GM12878 (cell line): Measurements from ENCODE around the gene PCBP4. TPM values are rescaled to one million over a fixed set of nuclear protein-coding genes. Genes with fewer than 3 reads are reported as not detected.
A peak's percentile ranks its signal among the peaks of the same experiment; 100 is the strongest.

Experiments used
- ATAC-seq: fragments of 200-7000 bp; cut with Tn5 transposase; 3 replicates; pipeline ENCODE4 v1.9.1; 2020; ENCODE audit warnings: mild to moderate bottlenecking, moderate library complexity
- BruUV-seq: library from RNA; stranded (reverse); fragments of 400-500 nt; replicated peaks from 2 replicates; lab custom pipeline; 2021; lab: Mats Ljungman, UMichigan
- CTCF ChIA-PET: fragments of 300-600 bp; sonication (Branson Sonifier 250); formaldehyde crosslinking; extraction: SDS; loops from one replicate; lab custom pipeline; 2021; ENCODE audit warnings: inconsistent platforms; lab: Yijun Ruan, JAX
- POLR2A ChIA-PET: fragments of 350-600 bp; formaldehyde crosslinking; extraction: SDS; loops from one replicate; lab custom pipeline; 2021; ENCODE audit warnings: inconsistent platforms; lab: Charles Lee
- RAD21 ChIA-PET: fragments of 300-600 bp; sonication (Branson Sonifier 250); formaldehyde crosslinking; loops from one replicate; lab custom pipeline; 2023; ENCODE audit warnings: antibody characterized with exemption; ENCODE audit not compliant: unreplicated experiment; lab: Charles Lee
- SMC1A ChIA-PET: fragments of 300-600 bp; sonication (Branson Sonifier 250); formaldehyde crosslinking; loops from one replicate; lab custom pipeline; 2023; ENCODE audit not compliant: unreplicated experiment, uncharacterized antibody; lab: Charles Lee
- DNase-seq: peaks from one replicate; pipeline ENCODE4 v3.0.0-alpha.2; 2011; ENCODE audit warnings: low read depth, low spot score
- FAIRE-seq: peaks from 3 replicates; lab custom pipeline; 2011; peaks lifted over from hg19 to GRCh38; lab: Jason Lieb, UNC
- H2AFZ ChIP-seq: 2 replicates; pipeline ENCODE4 v1.6.0; 2011; ENCODE audit warnings: low read depth, low read length, control low read depth; ENCODE audit not compliant: control insufficient read depth
- H3K27ac ChIP-seq: 2 replicates; pipeline ENCODE4 v1.5.1; 2011; ENCODE audit warnings: control low read depth; ENCODE audit not compliant: control insufficient read depth, insufficient read depth
- H3K27me3 ChIP-seq, 2 experiments: replicated peaks in 1 of 2; 2 replicates each; pipeline versions ENCODE4 v1.6.0 to v1.6.1; 2011; ENCODE audit warnings: low read length in 1 of 2; ENCODE audit not compliant: control insufficient read depth in 2 of 2, insufficient read depth in 2 of 2
- H3K36me3 ChIP-seq, 2 experiments: 2 replicates each; pipeline ENCODE4 v1.5.1; 2011; ENCODE audit warnings: low read length in 1 of 2; ENCODE audit not compliant: control insufficient read depth in 2 of 2, insufficient read depth in 2 of 2
- H3K4me1 ChIP-seq: 2 replicates; pipeline ENCODE4 v1.6.1; 2011; ENCODE audit warnings: mild to moderate bottlenecking, low read length, moderate library complexity, mixed read lengths; ENCODE audit not compliant: control insufficient read depth, insufficient read depth
- H3K4me2 ChIP-seq: 2 replicates; pipeline ENCODE4 v1.6.0; 2011; ENCODE audit warnings: control low read depth; ENCODE audit not compliant: control insufficient read depth, insufficient read depth
- H3K4me3 ChIP-seq: fragments of 200-600 bp; sonication (generic); 2 replicates; pipeline ENCODE4 v1.5.1; 2016
- H3K79me2 ChIP-seq: 2 replicates; pipeline ENCODE4 v1.6.0; 2011; ENCODE audit warnings: low read length; ENCODE audit not compliant: control insufficient read depth, insufficient read depth
- H3K9ac ChIP-seq: 2 replicates; pipeline ENCODE4 v1.8.0; 2011; ENCODE audit warnings: low read length, control low read depth, mixed read lengths; ENCODE audit not compliant: control insufficient read depth, insufficient read depth
- H3K9me3 ChIP-seq: replicated peaks from 3 replicates; pipeline ENCODE4 v1.5.1; 2011; ENCODE audit warnings: mild to moderate bottlenecking, low read length; ENCODE audit not compliant: control insufficient read depth, insufficient read depth
- H4K20me1 ChIP-seq: 2 replicates; pipeline ENCODE4 v1.6.0; 2011; ENCODE audit not compliant: control insufficient read depth, insufficient read depth
- BACH1 ChIP-seq: fragments of 450-650 bp; IDR thresholded peaks from 2 replicates; pipeline ENCODE4 v1.6.1; 2017; ENCODE audit warnings: mild to moderate bottlenecking, borderline replicate concordance
- BHLHE40 ChIP-seq, 2 experiments: fragments of 450-650 bp in 1 of 2; IDR thresholded peaks; 2 replicates each; pipeline ENCODE4 v1.6.1; 2011 to 2017; ENCODE audit warnings: low read depth in 2 of 2, borderline replicate concordance in 1 of 2, improper control_type of control experiment in 1 of 2, low read length in 1 of 2, mild to moderate bottlenecking in 1 of 2
- CBX5 ChIP-seq: sonication (generic); IDR thresholded peaks from 2 replicates; pipeline ENCODE4 v1.6.1; 2016; ENCODE audit warnings: low read depth, moderate library complexity, mild to moderate bottlenecking, inconsistent platforms
- CEBPB ChIP-seq, 2 experiments: fragments of 150-350 bp in 1 of 2; IDR thresholded peaks; 2 replicates each; pipeline ENCODE4 v1.6.1; 2012 to 2014; ENCODE audit warnings: low read depth in 2 of 2, low read length in 2 of 2, borderline replicate concordance in 1 of 2, inconsistent platforms in 1 of 2
- GATAD2B ChIP-seq: fragments of 450-650 bp; conservative IDR thresholded peaks from 2 replicates; pipeline ENCODE4 v1.6.1; 2017; ENCODE audit warnings: low read depth, mild to moderate bottlenecking, moderate library complexity
- HDAC6 ChIP-seq: fragments of 200-600 bp; sonication (generic); IDR thresholded peaks from one replicate; pipeline ENCODE4 v1.8.0; 2017; ENCODE audit warnings: antibody characterized with exemption; ENCODE audit not compliant: unreplicated experiment
- HDGF ChIP-seq: fragments of 450-650 bp; IDR thresholded peaks from 2 replicates; pipeline ENCODE4 v1.6.1; 2016; ENCODE audit warnings: antibody characterized with exemption
- IKZF2 ChIP-seq, 2 experiments: fragments of 450-650 bp; IDR thresholded peaks; 2 replicates each; pipeline ENCODE4 v1.6.1; 2017; ENCODE audit warnings: mild to moderate bottlenecking in 2 of 2, moderate library complexity in 2 of 2
- NBN ChIP-seq: fragments of 450-650 bp; IDR thresholded peaks from 2 replicates; pipeline ENCODE4 v1.6.1; 2016
- NR2C2 ChIP-seq: IDR thresholded peaks from 2 replicates; pipeline ENCODE4 v1.6.1; 2011; ENCODE audit warnings: borderline replicate concordance, low read depth; ENCODE audit not compliant: control insufficient read depth, insufficient read length
- PAX5 ChIP-seq: IDR thresholded peaks from 2 replicates; pipeline ENCODE4 v1.6.1; 2011; ENCODE audit warnings: low read depth, low read length, borderline replicate concordance
- PAX8 ChIP-seq: fragments of 450-650 bp; IDR thresholded peaks from 2 replicates; pipeline ENCODE4 v1.6.1; 2017; ENCODE audit warnings: mild to moderate bottlenecking, moderate library complexity
- POLR2A ChIP-seq: IDR thresholded peaks from 2 replicates; pipeline ENCODE4 v1.6.1; 2011; ENCODE audit warnings: low read depth, mild to moderate bottlenecking, low read length
- SIN3A ChIP-seq: IDR thresholded peaks from 2 replicates; pipeline ENCODE4 v1.6.1; 2012; ENCODE audit warnings: low read depth, low read length, improper control_type of control experiment
- SMARCA5 ChIP-seq: fragments of 450-650 bp; IDR thresholded peaks from 2 replicates; pipeline ENCODE4 v1.6.1; 2017; ENCODE audit warnings: mild to moderate bottlenecking
- SUZ12 ChIP-seq: fragments of 200-600 bp; sonication (generic); IDR thresholded peaks from one replicate; pipeline ENCODE4 v1.6.1; 2018; ENCODE audit warnings: antibody characterized with exemption, mild to moderate bottlenecking; ENCODE audit not compliant: unreplicated experiment
- TAF1 ChIP-seq: IDR thresholded peaks from 2 replicates; pipeline ENCODE4 v1.6.1; 2011; ENCODE audit warnings: mild to moderate bottlenecking, low read depth, low read length, borderline replicate concordance
- TCF3 ChIP-seq: IDR thresholded peaks from 2 replicates; pipeline ENCODE4 v1.6.1; 2012; ENCODE audit warnings: low read depth, mild to moderate bottlenecking, low read length, borderline replicate concordance; ENCODE audit not compliant: insufficient read depth
- ZBTB4 ChIP-seq: fragments of 450-650 bp; formaldehyde crosslinking; IDR thresholded peaks from 2 replicates; pipeline ENCODE4 v1.4.0; 2022; ENCODE audit warnings: mild to moderate bottlenecking, moderate library complexity
- WGBS: methylation state at CpG from one replicate; pipeline ENCODE4 v1.1.6; 2016; ENCODE audit warnings: low lambda C conversion rate; ENCODE audit not compliant: insufficient replicate concordance, insufficient coverage; ENCODE audit errors: missing lambda C conversion rate; 5-methylcytosine and 5-hydroxymethylcytosine counted together
- in situ Hi-C: fragments of 300-500 bp; cut with MboI; formaldehyde crosslinking; loops from 9 replicates; pipeline ENCODE4 v1.14.3; 2018; ENCODE audit warnings: mixed read lengths
- intact Hi-C: fragments of 100-400 bp; cut with micrococcal nuclease; formaldehyde crosslinking; loops from one replicate; pipeline ENCODE4 v1.14.2; 2022; ENCODE audit not compliant: unreplicated experiment
- polyA plus RNA-seq, 11 experiments: library from polyadenylated mRNA; depleted of rRNA in 4 of 11; unstranded in 6 of 11; stranded (reverse) in 5 of 11; fragments of >200 nt; fragmentation: Nextera tagmentation in 4 of 11; fragmentation: Illumina TruSeq in 1 of 11; extraction: Ambion mirVana in 4 of 11; extraction: Trizol in 1 of 11; gene quantifications; 1 replicate in 1 of 11; 2 replicates in 10 of 11; pipeline versions ENCODE4 v1.2.1 to v1.2.3, GENCODE V29; 2011 to 2016; ENCODE audit warnings: inconsistent platforms in 2 of 11, missing spikeins in 2 of 11, low read depth in 1 of 11
- total RNA-seq, 4 experiments: library from RNA; depleted of rRNA in 3 of 4; stranded (reverse); fragments of >200 nt in 3 of 4; fragmentation: Illumina TruSeq in 1 of 4; extraction: Trizol in 1 of 4; gene quantifications; 2 replicates each; pipeline versions ENCODE4 v1.2.1 to v1.2.3, GENCODE V29; 2013 to 2021

The PCBP4 gene
- total and polyA plus RNA-seq, 10 of the 15 experiments (the other 5 are each of a cell fraction or from before 2014, with no cell fraction given) = 0.05 to 14.5 (median 4.2) TPM

- TF ChIP-seq SMARCA5 = peak; percentile 21; the same call in 1 of the 2 replicates
- peak; percentile 81; the same call in 1 of the 2 replicates for TF ChIP-seq POLR2A
- no peak for TF ChIP-seq HDAC6
- TF ChIP-seq NR2C2 = no peak
- peak; percentile 35; the same call in 1 of the 2 replicates for TF ChIP-seq TAF1
- no peak for TF ChIP-seq CBX5
Measured at GRCh38 chr3:51982838-51983577, 15.8 kb upstream of the PCBP4 start, which contains the start of gene ACY1 (continued).

GRCh38 chr3:51982352-51982837, 15.1 kb upstream of the PCBP4 start:
- H3K4me3 ChIP-seq = peak overlapping the region; percentile 97
- DNase-seq (no peak), ATAC-seq (peak; percentile 82), FAIRE-seq (peak; percentile 57)
- peaks cover 8% of the 10 kb centered on the region for H3K4me1 ChIP-seq
- peaks cover 3% of the 10 kb centered on the region for H3K79me2 ChIP-seq
- ChIA-PET SMC1A (interaction anchor here (0.7 to 2.8 kb wide), 6 partner anchors 8 to 40 kb away, joined by 3 to 17 read pairs (median 4); partner anchors contain the start of genes ABHD14A, ABHD14B and RPL29), CTCF (interaction anchor here (0.7 to 4.6 kb wide), 22 partner anchors 9 to 430 kb away, joined by 3 to 56 read pairs (median 4); partner anchors contain the start of genes ABHD14A, ABHD14B, DUSP7 and PARP3), RAD21 (interaction anchor here (1.0 to 3.3 kb wide), 8 partner anchors 8 to 271 kb away, joined by 3 to 30 read pairs (median 6); partner anchors contain the start of genes ABHD14A, ABHD14B, PARP3 and PCBP4), POLR2A (interaction anchor here (0.6 to 4.0 kb wide), 13 partner anchors 8 to 296 kb away, joined by 3 to 30 read pairs (median 4); partner anchors contain the start of genes ABHD14A, ABHD14B, ALAS1 and DUSP7)
- peak overlapping the region; percentile 91 for H2AFZ ChIP-seq
- 0% methylated on average over 4 of the region's 4 CpGs for WGBS
- no peaks in the 10 kb centered on the region for H4K20me1 ChIP-seq
- TSS peak; percentile 83 for BruUV-seq
- no peaks in the 10 kb centered on the region for H3K36me3 ChIP-seq
- H3K27me3 ChIP-seq = no peaks in the 10 kb centered on the region
- H3K4me2 ChIP-seq = peak overlapping the region; percentile 96
- in situ Hi-C loops = no loop called here
- intact Hi-C loops = no loop called here
- H3K27ac ChIP-seq = peak overlapping the region; percentile 73
- peak overlapping the region; percentile 83 for H3K9ac ChIP-seq
- H3K9me3 ChIP-seq = no peaks in the 10 kb centered on the region
- TF ChIP-seq GATAD2B (peak; percentile 26; the same call in 1 of the 2 replicates), SUZ12 (no peak), IKZF2 (IDR thresholded peaks at IDR 0.05) (peak in 1 of 2 experiments; percentile 26; a peak in 1 of 4 replicates), HDGF (peak; percentile 95; the same call in 1 of the 2 replicates), SIN3A (0 out of 2 replicates have a peak, but pooled peaks have one; percentile 4), BHLHE40 (IDR thresholded peaks at IDR 0.05; ENCODE audit: borderline replicate concordance in 1 of 2, low read depth in 2 of 2, low read length in 1 of 2) (peak; percentile 46 to 65; a peak in 3 of 4 replicates), PAX5 (0 out of 2 replicates have a peak, but pooled peaks have one; percentile 36), SMARCA5 (peak; percentile 83; the same call in 1 of the 2 replicates), PAX8 (no peak), CEBPB (IDR thresholded peaks at IDR 0.05; ENCODE audit: borderline replicate concordance in 1 of 2, low read depth in 2 of 2, low read length in 2 of 2) (no peak), ZBTB4 (CRISPR knock-in tag) (no peak), BACH1 (peak; percentile 62; the same call in 1 of the 2 replicates), TCF3 (peak; percentile 56; the same call in 1 of the 2 replicates), NBN (peak; percentile 78)
